Vagina (tissue), 2 donors: ENCODE measurements around the gene FAM156A.

ENCODE experiments used
- CTCF ChIP-seq, 3 experiments: fragments of 450-650 bp in 2 of 3; fragments of 200-600 bp in 1 of 3; sonication (generic) in 1 of 3; IDR thresholded peaks; one replicate each; pipeline ENCODE4 v1.5.1; 2017 to 2019; ENCODE audit warnings: antibody characterized with exemption in 3 of 3, mild to moderate bottlenecking in 2 of 3, moderate library complexity in 2 of 3
- POLR2AphosphoS5 ChIP-seq, 2 donors: sonication (generic); formaldehyde crosslinking; IDR thresholded peaks; one replicate each; pipeline ENCODE4 v1.9.0; 2017; ENCODE audit warnings: antibody characterized with exemption in 2 of 2, mild to moderate bottlenecking in 2 of 2, low read depth in 1 of 2; ENCODE audit not compliant: insufficient read depth in 1 of 2

- TF ChIP-seq CTCF (IDR thresholded peaks at IDR 0.05) (no peak), POLR2AphosphoS5 (IDR thresholded peaks at IDR 0.05; ENCODE audit: insufficient read depth in 1 of 2, low read depth in 1 of 2) (no peak)
Measured at GRCh38 chrX:52990848-52991247, 32.5 kb upstream of the FAM156A start.
